Stimulated activated CD4-positive, alpha-beta T cell treated with anti-CD3 and anti-CD28 coated beads, Interleukin-4, amount 100 ng/mL, for 24 hours (primary cell): ENCODE measurements around the gene CEACAM18.
"Not testable (repeated sequence)": the region's sequence is repeated elsewhere in the genome, so short reads cannot be mapped to it uniquely, and the experiment has no call there.

Experiments
- DNase-seq: peaks from one replicate; pipeline ENCODE4 v3.0.0-alpha.2; 2020

The CEACAM18 gene

DNA sequence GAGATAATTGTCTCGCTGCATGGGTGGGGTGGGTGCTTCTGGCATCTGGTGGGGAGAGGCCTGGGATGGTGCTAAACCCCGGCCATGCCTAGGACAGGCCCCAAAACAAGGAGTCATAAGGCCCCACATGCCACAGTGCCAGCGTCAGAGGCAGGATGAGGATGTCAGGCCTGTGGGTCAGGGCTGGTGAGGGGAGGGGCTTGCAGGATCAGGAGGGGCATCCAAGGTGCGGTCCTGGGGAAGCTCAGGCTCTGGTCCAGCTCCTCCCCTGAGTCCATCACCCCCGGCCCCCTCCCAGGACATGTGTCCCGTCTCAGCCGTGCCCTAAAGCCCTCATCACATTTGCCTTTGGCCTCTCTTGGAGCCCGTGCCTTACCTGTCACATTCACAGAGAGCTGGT lies 22.6 kb downstream of the CEACAM18 start:
- DNase-seq = not testable (repeated sequence)

DNA sequence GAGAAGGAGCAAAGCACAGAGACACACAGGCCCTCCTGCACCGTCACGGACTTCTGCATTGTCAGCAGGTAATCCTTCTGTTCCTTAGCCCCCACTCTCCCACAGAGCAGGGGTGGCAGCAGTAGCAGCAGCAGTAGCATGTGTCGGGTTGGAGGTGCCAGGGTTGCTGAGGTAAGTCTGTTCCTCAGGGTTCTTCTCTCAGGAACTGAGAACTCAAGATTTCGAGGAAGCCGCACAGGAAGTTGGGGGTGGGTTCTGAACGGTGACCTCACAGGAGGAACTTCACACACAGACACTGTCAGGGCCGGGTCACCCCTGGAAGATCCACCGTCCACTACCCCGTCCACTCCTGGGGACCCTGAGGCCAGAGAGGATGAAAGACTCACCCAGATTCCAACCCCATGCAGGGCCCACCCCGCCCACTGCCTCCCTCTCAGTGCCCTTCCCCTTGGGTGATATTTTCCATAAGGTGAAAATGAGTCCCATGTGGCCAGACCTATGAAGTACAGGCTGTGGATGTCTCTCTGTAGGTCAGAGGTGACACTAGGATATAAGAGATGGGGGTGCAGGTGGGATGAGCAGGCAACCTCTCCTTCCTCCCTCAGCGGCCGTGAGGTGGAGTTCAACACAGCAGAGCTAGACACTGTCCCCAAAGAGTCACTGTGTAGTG lies 23.4 kb downstream of the CEACAM18 start, which contains the start of gene SIGLEC12:
TSS of gene SIGLEC12 (minus strand) at position 207 of the 670 bp plus-strand sequence. CDS start at position 140, 67 bp downstream.
- peak; percentile 23 for DNase-seq

DNA sequence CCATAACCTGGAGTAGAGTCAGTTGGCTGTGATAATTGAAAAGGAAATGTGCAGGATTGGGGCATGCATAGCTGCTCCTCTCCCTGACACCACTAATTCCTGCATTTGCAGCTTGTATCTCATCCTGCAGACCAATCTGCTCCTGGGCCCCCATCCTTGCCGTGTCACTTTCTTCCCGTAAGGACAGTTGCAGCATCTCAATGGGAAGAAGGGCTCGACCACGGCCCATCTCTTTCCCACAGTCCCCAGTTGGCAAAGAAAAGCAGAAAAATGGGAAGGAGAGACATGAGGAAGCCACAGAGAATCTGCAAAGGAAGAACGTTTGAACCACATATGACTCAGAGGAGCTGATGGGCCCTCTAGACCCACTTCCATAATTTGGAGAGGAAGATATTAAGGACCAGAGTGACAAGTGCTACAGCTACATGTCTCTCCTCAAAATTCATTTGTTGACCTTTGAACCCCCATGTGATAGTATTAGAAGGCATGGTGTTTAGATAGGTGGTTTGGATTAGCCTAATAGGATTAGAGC lies 25.0 kb downstream of the CEACAM18 start:
- no peak for DNase-seq

GRCh38 chr19:51503896-51504295 lies 25.6 kb downstream of the CEACAM18 start:
- DNase-seq = no peak

- DNase-seq = no peak
Measured at GRCh38 chr19:51505904-51506303, 27.6 kb downstream of the CEACAM18 start.

- no peak for DNase-seq
Measured at GRCh38 chr19:51507192-51507591, 28.9 kb downstream of the CEACAM18 start.

DNA sequence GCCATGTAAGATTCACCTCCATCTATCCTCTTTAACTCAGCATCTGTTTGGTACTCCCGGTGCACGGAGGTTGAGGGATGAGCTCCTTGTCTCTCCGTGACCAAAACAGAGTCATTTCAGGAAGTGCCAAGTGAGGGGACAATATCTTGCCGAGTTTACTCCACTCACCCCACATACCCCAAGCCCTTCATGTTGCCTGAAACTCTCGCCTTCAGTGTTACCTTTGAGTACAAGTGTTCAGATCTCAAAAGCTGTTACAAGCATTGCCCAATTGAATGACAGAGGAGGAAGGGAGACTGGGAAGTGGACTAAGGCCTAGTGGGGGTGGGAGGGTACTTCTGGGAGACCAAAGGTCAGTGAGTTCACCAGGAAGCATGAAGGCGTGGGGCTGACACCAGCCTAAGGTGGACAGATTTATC lies 29.3 kb downstream of the CEACAM18 start:
- no peak for DNase-seq

GRCh38 chr19:51508059-51508733 lies 29.9 kb downstream of the CEACAM18 start:
- DNase-seq = no peak

- DNase-seq = no peak
Measured at GRCh38 chr19:51509823-51510660, 31.7 kb downstream of the CEACAM18 start.

DNA sequence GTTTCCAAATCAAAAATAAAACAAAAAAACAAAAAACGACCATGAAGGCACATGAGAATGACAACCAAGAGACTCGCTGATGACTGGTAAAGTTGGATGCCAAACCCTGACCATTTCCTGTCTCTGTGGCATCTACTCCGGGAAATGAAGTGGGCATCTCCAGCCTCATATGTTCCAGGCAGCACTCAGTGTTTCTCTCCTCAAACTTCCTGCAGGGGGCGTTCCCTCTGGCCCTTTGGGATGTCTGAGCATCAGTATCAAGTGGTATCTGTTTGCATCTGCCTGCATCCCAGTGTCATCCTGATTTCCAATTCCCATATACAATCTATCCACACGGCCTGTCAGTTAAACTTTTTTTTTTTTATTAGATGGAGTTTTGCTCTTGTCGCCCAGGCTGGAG lies 33.0 kb downstream of the CEACAM18 start:
- peak; percentile 12 for DNase-seq

DNA sequence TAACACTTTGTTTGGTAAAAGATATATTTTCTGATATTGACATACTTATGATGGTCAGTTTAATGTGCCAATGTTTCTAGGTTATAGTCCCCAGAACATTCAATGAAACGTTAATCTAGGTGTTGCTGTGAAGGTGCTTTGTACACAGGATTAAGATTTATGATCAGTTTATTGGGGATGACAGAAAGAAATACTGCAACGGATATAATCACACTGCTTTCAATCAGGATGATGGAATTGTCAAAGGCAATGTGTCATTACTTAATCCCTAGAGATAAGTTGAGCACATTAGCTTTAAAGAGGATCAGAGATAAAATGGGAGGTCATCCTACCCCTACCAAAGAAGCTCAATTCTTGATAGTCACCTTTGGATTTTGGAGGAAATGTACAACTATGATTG lies 35.6 kb downstream of the CEACAM18 start:
- no peak for DNase-seq

- peak; percentile 50 for DNase-seq
Measured at GRCh38 chr19:51514866-51515481, 36.6 kb downstream of the CEACAM18 start.

DNA sequence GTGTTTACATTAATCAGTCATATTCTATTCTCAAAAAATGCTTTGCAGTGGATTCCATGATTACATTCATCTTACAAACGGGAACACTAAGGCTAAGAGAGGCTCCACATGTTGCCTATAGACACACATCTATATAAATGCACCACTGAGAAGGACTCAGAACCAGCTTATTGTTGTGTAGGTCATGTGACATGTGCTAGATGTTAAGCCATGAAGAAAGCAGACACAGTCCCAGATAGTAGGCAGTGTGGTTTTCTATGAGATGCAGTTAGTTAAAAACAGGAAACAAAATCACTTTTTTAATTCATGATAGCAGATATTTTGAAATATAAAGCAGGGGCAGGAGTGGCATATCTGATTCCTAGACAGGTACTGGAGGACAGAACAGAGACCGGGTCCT lies 42.4 kb downstream of the CEACAM18 start:
- DNase-seq = no peak

DNA sequence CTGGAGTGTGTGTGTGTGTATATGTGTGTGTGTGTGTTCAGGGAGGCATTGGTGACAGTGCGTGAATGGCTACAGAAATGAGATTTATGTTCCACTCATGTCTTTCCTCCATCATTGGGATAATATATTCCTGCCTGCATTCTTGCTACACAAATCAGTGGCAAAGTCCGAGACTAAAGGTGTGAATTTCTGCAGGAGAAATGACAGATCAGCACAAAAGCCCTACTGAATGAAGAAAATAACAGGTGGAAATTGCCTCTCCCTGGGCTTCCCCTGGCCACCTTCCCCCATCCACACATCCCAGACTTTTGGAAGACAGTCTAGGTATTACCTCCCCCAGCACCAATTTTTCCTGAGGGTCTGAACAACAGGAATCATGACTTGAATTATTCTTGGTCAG lies 43.0 kb downstream of the CEACAM18 start:
- no peak for DNase-seq

GRCh38 chr19:51521781-51522180 lies 43.4 kb downstream of the CEACAM18 start:
- no peak for DNase-seq

DNA sequence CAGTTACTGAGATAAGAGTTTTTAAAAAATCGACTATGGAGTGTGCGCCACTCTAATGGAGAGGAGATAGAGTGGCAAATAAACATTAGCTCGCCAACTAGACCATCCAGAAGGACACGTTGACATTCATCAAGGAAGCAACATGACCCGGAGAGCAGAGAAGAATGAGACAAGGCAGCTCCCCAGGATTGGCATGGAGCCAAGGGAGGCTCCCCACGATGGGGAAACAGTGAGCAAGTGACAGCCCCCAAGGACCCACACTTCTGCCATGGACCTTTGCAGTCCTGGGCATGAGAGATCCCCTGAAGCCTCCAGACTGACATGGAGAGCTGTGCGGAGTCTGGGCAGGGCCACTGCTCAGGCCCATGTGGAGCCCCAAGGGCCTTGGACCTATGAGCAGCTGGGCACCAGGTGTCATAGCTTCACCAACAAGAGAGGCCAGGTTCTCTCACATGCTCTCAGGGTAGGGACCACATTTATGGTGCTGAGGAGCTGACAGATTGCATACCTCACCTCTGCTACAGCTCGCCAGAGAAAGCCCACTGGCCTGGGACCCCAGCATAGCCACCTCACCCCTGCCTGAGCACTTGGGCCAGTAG lies 46.4 kb downstream of the CEACAM18 start:
- DNase-seq = no peak

- DNase-seq = no peak
Measured at GRCh38 chr19:51525651-51526050, 47.3 kb downstream of the CEACAM18 start.

- DNase-seq = no peak
Measured at GRCh38 chr19:51529301-51529700, 51.0 kb downstream of the CEACAM18 start.

DNA sequence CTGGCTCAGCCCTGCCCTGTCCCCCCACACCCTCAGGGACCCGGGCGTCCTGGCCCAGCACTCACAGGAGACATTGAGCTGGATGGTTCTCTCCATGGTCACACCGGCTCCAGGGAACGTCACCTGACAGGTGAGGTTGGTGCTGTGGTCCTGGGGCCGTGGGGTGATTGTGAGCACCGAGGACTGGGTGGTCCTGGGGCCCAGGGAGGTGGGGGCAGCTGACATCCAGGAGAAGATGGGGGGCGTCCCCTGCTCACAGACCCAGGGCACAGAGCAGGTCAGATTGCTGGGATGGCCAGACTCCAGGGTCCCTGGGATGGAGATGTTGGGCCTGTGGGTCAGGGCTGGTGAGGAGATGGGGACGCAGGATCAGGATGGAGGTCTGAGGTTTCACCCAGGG lies 52.3 kb downstream of the CEACAM18 start:
- DNase-seq = no peak

- DNase-seq = no peak
Measured at GRCh38 chr19:51531349-51532315, 53.3 kb downstream of the CEACAM18 start, which contains the start of gene SIGLEC6. TSS of gene SIGLEC6 (minus strand) at chr19:51531670. CDS start at chr19:51531648, 22 bp downstream.

DNA sequence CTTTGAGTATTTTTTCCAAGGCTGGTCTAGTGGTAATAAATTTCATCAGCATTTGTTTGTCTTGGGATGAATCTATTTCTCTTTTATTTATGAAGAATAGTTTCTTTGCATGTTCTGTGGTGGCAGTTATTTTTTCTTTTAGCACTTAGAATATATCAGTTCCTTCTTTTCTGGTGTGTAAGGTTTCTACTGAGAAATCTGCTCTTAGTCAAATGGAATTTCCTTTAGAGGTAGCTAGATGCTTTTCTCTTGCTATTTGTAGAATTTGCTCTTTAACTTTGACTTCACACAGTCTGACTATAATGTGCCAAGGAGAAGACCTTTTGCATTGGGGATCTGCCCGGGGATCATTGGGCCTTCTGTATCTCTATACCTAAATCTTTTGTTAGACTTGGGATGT lies 57.2 kb downstream of the CEACAM18 start:
- DNase-seq = no peak
